Breast epithelium (tissue), 3 donors: ENCODE measurements around the gene RAMP2.

Source experiments
- POLR2A ChIP-seq: fragments of 450-650 bp; IDR thresholded peaks from one replicate; pipeline ENCODE4 v1.6.1; 2016; ENCODE audit warnings: antibody characterized with exemption, mild to moderate bottlenecking, moderate library complexity
- POLR2AphosphoS5 ChIP-seq, 3 donors: sonication (generic); formaldehyde crosslinking; IDR thresholded peaks; one replicate each; pipeline ENCODE4 v1.6.1; 2017; ENCODE audit warnings: antibody characterized with exemption in 3 of 3
- TF ChIP-seq, protein P1 (sequence below), 3 donors: fragments of 450-650 bp; IDR thresholded peaks; one replicate each; pipeline ENCODE4 v1.5.1; 2016 to 2017; ENCODE audit warnings: antibody characterized with exemption in 3 of 3, mild to moderate bottlenecking in 3 of 3, moderate library complexity in 3 of 3

DNA sequence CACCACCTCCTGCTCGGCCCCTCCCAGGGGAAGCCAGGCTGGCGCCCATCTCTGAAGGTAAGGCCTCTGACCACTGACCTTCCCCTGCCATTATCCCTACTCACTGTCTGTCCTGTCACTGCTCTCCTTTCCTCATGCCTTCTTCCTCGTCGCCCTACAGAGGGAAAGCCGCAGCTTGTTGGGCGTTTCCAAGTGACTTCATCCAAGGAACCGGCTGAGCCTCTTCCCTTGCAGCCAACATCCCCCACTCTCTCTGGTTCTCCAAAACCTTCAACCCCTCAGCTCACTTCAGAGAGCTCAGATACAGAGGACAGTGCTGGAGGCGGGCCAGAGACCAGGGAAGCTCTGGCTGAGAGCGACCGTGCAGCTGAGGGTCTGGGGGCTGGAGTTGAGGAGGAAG lies 34.4 kb downstream of the RAMP2 start:
- TF ChIP-seq, protein P1, sequence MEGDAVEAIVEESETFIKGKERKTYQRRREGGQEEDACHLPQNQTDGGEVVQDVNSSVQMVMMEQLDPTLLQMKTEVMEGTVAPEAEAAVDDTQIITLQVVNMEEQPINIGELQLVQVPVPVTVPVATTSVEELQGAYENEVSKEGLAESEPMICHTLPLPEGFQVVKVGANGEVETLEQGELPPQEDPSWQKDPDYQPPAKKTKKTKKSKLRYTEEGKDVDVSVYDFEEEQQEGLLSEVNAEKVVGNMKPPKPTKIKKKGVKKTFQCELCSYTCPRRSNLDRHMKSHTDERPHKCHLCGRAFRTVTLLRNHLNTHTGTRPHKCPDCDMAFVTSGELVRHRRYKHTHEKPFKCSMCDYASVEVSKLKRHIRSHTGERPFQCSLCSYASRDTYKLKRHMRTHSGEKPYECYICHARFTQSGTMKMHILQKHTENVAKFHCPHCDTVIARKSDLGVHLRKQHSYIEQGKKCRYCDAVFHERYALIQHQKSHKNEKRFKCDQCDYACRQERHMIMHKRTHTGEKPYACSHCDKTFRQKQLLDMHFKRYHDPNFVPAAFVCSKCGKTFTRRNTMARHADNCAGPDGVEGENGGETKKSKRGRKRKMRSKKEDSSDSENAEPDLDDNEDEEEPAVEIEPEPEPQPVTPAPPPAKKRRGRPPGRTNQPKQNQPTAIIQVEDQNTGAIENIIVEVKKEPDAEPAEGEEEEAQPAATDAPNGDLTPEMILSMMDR (IDR thresholded peaks at IDR 0.05) = no peak
- TF ChIP-seq POLR2AphosphoS5 (IDR thresholded peaks at IDR 0.05) (no peak), POLR2A (no peak)
